GM19238 (cell line): Measurements from ENCODE around the gene SH3PXD2A.
"Not testable (repeated sequence)": the region's sequence is repeated elsewhere in the genome, so short reads cannot be mapped to it uniquely, and the experiment has no call there.

Experiments used
- DNase-seq: peaks from one replicate; pipeline ENCODE4 v3.0.0; 2011; ENCODE audit warnings: low spot score; ENCODE audit not compliant: insufficient read length

SH3PXD2A gene

DNA sequence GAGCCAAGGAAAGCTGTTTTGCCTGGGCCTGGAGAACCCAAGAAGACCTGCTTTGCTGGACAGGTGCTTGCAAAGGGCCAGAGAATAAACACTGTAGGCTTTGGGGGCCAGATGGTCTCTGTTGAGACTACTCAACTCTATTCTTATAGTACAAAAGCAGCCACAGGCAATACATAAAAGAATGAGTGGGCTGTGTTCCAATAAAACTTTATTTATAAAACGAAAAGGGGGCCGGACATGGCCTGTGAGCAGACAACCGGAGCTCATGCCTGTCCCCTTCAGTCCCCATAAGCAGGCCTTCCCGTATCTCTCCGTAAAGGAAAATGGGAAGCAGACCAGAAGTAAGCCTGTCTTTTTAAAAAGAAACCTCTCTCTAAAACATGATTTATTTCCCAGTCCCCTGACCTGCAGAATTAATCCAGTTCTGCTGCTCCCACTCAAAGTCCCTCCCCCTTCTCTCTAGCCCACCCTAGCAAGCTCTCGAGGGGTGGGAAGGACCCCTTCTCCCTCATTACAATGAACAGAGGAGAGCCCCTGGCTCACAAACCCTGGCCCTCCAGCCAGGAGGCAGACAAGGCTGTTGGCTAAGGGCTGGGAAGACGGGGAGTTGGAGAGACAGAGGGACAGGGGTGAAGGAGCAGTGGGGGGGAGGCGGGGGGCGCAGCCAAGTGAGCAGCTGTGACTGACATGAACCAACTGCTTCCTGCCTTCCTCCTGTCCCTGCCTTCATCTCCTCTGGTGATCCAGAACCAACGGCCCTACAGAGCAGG lies 184.1 kb downstream of the SH3PXD2A start:
- no peak for DNase-seq

DNA sequence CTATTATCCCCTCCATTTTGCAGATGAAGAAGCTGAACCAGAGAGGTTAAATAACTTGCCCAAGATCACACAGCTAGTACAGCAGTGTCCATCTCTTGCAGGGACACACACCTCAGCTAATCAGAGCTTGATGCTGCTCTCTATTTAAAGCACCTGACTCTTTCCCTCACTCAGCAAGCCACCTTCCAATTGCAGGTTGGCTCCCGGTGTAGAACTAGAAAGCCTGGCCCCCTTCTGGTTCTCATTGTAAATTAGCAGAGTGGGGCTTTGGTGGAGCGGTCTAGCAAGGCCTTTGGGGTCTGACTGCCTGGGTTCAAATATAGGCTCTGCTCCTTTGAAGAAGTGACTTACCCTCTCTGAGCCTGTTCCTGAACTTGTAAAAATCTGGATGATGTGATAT lies 185.4 kb downstream of the SH3PXD2A start:
- DNase-seq: no peak

DNA sequence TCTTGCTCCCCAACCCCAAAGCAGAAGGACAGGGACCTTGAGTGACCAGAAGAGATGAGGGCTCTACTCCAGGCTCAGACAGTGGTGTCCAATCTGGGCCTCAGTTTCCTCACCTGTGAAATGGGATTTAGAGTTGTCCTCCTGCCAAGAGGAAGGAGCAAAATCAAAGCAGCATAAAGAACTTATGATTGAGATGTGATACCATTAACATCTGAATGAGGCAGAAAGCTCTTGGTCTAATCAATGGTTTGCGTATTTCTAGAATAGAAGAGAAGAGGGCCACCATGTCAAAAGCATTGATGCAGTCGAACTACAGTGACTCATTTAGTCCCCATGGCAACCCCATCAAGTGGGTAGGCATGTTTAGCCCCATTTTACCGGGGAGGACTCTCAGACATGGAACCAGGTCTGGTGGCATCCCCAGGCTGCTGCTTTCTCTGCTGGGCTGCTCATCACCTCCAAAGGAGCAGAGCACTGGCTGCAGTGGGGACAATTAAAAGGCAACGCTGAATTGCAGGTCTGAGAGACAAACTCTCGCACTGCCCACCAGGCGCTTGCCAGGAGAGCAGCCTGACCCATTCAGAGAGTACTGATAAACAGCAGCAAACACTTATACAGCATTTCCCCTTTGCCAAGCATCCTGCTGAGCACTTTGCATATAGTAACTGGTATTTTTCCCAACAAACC lies 186.0 kb downstream of the SH3PXD2A start:
- no peak for DNase-seq

DNA sequence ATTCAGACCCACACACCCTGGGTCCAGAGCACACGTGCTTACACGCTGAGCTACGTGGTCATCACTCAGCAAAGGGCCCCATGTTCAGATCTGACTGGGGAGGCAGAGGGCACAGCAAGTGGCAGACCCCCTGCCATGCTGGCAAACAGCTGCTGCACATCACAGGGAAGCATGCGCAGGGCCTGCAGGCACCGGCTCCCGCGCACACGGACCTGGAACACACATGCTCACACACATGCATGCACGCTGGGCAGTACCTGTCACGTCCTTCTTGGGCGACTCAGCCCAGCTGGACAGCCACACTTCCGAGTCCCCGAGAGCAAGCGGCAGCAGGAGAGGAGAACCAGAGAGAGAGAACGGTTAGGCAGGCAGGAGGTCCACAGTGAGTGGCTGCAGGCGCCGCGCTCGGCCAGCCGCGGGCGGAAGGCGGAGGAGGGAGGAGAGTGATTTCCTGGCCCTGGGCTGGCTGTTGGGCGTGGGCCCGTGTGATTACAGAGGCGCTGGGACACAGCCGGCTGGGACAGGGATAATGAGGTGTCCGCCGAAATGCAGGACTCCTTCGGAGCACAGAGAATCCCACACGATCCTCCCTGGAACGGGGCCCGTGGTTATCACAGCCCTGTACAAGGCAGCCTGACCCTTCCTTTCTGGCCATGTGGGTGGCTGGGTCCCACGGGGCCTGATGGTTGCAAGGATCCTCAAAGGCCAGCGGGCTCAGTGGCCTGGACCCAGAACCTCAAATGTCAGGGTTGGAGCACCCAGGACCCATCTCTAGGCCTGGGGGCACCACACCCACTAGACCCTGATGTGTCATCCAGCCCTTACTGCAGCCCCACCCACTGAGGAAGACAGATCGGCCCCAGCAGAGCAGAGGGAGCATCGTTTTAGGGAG lies 186.8 kb downstream of the SH3PXD2A start:
- no peak for DNase-seq

DNA sequence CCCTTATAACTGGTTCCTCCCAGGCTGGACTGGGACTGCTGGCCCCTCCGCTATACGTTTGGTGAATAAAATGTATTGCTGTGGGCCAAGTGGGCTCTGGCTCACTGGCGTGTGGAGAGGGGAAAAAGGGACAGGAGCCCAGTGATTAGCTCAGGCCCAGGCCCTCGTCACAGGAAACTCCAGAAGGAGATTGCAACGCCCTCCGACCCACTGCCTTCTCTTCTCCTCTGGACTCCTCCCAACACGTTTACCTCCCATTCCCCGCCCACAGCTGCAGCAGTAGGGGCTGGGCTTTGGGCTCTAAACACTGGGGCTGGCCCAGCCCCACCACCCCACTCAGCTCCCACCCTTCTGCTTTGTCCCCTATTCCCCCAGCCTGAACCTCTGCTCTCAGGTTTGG lies 188.0 kb downstream of the SH3PXD2A start:
- no peak for DNase-seq

DNA sequence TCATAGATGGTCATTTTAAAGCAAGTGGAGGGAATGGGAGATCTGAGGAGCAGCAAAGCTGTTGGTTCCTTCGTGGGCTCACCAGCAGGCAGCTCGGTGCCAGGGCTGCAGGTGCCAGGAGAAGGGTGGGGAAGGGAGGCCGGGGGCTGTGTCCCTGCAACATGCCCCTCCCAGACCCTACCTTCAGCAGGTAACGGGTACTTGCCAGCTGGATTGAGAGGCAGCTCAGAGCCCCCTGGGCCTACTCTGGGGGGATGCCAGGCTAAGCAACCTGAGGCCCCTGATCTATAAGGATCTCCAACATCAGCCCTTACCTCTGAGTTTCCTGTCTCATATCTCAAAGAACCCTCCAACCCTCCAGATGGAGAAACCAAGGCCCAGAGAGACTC lies 188.6 kb downstream of the SH3PXD2A start:
- DNase-seq: no peak

DNA sequence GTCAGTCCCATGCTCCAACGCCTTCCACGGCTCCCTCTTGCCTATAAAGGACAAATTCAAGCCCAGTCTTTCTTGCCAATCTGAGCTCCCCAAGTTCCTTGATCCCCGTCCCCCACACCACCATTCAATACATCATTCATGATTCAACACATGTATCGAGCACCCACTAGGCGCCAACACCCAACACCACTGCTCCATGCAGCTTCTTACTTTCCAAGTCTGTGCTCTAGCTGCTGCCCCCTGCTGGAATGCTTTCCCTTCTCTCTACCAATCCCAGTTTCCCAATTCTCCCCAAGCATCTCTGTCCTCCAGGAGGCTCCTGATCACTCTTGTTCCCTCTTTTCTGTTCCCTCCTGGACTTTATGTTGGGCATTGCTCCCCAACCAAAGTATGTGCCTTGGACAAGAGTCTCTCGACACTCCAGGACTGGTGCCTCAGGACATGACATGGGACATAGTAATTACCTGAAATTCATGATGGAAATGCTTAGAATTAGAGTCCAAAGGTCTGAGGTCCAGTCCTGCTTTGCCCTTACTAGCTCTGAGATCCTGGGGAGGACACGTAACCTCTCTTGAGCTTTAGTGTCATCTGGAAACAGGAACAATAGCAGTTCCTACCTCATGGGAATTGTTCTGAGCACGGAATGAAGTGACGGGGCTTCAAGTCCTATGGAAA lies 189.2 kb downstream of the SH3PXD2A start:
- DNase-seq: no peak

DNA sequence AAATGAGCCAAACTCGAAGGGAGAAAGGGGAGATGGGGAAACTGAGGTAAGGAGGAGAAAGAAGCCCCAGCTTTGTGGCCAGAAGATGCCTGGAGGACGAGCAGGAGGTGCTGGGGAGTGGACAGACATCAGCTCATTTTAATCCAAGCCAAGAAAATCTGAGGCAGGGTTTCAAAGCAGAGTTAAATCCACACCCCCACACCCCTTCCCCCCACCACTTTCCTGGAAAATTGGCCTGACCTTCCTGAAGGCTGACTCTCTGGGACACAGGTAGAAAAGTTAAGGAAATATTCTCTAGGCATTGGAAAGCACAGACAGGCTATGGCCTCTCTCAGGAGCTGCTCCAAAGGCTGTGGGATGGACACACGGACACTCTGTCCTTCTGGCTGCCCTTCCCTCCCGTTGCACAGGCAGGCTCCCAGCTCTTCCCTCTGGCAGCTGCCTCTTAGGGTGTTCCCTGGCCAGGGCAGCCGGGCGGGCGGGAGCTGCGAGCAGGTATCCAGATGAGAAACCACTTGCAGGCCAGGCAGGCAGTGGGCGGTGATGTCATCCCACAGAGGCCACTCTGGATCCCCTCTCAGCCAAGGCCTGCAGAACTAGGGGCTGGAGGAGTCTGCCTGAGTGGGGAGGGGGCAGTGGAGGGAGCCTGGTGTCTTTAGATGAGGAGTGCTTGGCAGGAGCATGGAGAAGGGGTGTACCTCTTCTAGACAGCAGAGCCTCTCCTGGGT lies 190.1 kb downstream of the SH3PXD2A start:
- DNase-seq: no peak

DNA sequence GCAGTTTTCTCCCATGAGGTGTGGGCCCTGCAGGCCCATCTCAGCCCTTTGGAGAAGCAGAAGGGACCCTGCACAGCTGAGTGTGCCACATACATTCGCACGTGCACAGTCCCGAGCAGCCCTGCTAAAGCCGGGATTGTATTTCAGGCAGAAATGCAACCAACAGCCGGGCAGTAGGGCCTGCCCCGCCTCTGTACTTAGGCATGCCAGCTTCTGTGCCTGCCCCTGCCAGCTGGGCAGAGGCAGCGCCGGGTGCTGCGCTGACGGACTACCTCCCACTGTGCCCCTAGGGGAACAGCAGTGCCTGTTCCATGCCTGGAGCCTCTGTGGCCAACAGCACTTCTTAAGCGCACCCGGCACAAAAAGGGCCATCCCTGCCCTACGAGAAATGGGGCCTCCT lies 191.6 kb downstream of the SH3PXD2A start:
- DNase-seq: no peak

DNA sequence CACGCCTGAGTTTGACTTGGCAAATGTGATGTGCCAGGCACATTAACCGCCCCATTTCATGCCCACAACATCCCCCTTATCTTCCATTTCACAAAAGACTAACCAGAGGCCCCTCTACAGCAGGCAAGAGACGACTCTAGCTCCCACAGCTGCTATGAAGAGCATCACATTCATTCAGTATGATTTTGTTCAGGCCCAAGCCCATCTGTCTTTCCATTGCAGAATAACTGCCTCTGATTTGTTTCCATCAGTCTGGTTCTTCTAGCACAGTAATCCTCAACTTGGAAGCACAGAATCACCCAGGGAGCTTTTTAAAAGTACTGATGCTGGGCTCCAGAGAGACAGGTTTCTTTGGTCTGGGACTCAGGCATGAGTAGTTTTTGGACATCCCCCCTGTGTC lies 192.1 kb downstream of the SH3PXD2A start:
- DNase-seq: no peak

DNA sequence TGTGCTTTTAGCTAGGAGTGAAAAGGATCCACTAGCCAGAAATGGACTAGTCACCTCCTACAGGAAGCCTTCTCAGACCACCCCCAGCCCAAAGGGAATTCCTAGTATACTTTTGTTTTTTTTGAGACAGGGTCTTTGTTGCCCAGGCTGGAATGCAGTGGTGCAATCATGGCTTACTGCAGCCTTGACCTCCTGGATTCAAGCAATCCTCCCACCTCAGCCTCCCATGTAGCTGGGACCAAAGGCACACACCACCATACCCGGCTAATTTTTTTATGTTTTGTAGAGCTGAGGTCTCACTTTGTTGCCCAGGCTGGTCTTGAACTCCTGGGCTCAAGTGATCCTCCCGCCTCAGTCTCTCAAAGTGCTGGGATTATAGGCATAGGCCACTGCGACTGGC lies 192.7 kb downstream of the SH3PXD2A start:
- not testable (repeated sequence) for DNase-seq

DNA sequence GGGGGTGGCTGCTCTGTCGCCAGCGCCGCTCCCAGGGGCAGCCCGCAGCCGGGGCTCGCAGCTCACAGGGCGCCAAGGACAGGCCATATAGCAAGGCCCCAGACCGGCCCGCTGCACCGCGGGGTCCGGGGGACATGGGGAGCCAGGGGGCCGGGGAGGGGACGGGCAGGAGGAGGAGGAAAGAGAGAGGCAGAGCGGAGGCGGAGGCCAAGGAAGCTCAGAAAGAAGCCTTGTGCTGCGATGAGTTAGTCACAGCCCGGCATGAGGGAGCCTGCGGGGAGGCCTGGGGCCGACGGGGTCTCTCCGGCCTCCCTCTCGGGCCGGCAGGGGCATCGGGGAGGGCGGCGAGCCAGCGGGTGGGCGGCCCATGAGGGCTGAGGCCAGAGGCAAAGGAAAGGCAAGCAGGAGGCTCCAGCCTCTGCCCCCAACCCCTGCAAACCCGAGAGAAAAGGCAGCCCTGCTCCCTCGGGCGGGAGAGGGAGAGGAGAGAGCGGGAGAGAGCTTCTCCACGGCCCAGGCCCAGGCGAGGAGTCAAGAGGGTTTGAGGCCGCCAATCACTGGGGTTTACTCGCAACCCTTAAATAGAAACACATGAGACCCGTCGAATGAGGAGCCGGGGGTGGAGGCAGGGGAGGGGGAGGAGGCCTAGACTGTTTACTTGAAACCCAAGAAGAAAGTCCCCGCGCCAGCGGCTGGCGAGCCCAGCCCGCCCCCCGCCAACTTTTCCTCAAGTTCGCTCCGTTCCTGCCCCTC lies 194.0 kb downstream of the SH3PXD2A start:
- peak; percentile 52 for DNase-seq

DNA sequence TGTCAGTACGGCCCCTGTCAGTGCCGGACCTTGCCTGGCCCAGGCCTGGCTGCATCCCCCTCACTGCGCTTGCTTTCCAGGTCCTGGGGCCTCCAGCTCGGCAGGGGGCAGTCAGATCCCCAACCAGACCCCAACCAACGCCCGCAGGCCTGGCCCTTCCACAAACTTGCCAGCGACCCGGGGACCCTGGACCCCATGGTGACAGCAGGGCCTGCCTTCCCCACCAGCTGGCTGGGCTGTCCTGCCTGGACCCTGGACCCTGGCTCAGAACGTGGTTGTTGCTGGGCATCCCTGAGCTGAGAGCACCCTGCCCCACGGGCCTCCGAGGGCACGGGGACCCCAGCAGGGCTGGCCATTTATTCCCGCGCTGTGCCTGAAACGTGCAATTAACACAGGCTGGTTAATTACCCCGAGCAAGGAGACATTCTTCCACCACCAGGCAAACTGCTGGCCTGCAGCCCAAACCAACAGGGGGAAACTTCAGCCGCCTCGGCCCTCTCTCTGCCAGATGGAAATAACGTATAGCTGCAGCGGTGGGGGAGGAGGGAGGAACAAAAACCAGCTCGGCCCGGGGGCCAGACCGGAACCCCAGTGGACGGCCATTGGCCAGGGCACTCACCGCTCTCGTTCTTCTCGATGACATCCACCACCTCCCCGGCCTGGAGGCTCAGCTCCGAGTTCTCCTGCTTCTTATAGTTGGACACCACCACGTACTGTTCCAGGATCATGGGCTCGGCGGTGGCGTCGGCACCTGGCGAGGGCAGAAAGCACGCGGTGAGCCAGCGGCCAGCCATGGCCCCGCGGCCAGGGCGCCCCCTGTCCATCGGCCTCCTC lies 194.8 kb downstream of the SH3PXD2A start:
- peak; percentile 47 for DNase-seq

DNA sequence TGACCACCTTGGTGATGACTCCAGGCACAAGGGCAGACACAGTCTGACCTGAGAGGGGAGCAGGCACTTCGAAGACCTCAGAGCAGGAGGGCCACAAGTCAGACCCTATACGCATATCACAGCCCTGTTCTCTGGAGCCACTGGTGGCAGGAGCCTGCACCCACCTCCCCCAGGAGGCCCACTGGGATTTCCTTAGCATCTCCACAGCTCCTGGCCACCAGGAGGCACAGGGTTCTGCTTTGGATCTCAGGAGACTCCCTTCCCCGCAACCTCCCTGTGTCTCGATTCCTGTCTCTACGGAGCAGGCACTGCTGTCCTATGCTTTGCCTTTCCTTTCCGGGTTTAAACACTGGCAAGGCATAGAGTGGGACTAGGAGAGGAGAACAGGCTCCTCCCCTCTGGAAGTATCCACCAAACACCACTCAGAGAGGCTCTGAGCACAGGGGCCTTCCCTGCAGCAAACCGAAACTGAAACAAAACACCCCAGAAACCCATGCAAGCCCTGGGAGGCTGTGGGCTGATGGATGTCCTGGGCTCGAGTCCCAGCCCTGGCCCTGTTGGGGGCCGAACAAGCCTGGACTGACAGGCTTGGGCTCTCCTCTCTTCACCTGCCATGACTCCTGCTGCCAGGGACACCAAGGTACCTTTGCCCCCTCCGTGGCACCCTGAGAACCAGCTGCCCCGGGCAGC lies 195.6 kb downstream of the SH3PXD2A start:
- DNase-seq: peak; percentile 87

DNA sequence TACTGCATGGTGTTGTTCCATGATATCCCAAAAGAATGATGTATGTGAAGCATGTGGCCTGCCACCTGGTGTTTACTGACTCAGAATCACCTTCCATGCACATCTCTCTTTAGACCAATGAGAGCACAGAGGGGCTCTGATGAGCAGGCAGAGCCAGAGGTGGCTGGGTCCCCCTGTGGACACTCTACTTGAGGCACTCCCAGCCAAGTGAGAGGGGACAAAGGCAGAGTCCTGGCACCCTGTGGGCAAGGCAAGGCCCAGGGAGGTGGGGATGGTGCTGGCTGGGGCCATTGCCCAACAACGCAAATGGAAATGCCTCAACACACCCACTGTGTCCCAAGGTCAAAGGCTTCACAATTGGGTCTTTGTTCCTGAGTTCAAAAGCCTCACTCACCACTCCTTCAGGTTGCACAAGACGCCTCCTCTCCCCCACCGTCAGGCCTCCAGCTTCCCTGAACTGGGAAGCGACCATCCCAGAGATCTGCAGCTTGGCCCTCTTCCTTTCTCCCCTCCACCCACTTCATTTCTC lies 197.3 kb downstream of the SH3PXD2A start:
- no peak for DNase-seq

DNA sequence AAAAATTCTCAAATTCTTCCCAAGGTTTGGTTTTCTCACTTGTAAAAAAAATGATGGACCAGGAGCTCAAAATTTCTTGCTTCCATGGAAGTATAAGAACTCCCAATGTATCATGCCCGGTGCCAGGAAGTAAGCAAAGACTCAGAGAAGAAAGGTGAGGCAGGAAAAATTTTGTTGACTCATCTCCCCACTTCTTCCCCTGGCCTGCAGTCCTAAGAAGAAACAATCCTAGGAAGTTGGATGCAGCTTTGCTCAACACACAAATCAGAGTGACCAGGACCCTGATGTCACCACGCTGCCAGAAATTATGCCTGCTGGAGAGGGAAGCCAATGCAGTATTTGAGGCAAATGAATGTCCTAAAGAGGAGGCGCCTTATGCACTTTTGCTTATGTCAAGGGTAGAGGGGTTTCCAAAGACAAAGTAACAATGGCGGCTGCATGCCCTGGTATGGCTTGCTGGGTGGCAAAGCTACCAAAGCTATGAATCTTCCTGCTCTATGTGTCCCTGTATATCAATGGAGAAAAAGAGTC lies 198.2 kb downstream of the SH3PXD2A start:
- DNase-seq: no peak

DNA sequence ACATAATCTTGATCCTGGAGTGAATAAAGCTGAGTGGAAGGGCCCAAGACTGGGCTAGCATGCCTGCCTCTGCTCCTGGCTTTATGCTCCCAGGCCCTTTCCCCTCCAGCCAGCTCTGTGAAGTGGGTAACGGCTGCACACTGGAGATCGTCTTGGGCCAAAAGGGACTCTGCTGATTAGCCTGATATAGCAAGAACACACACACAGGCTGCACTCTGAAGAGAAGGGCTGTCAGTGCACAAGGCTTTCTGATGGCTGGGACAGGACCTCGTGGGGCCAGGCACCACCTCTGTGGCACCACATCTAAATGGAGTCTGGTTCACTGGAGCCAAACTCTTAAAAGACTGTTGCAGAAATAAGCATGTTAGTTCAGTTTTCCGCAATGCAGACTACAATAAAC lies 200.5 kb downstream of the SH3PXD2A start:
- no peak for DNase-seq

DNA sequence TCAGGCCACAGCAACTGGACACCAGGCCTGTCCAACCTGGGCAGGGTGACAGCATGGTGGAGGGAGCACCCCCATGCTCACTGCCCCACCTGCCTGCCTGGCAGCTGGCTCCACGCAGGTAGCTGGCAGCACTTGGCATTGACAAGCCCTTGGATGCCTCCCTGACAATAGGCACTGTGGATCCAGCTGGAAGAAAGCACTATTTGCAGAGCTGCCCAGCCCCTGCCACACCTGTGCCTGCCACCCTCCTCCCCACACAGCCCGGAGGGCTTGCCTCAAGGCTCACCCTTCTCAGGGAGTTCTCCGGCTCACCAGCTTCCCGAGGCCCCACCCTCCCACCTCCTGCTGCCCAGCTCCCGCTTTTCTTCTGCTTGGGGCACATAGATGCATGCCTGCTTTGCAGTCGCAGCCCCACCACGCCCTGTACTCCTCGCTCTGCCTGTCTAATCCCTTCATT lies 201.8 kb downstream of the SH3PXD2A start:
- DNase-seq: no peak
